Measurements from ENCODE around the gene MRPS18A. TPM values are rescaled to one million over a fixed set of nuclear protein-coding genes. Genes with fewer than 3 reads are reported as not detected.
A peak's percentile ranks its signal among the peaks of the same experiment; 100 is the strongest.

The MRPS18A gene
- total and polyA plus RNA-seq, 2 of the 13 experiments (the other 11 are each of a cell fraction or from before 2014, with no cell fraction given), result 87.8 to 89.1 TPM

- TF ChIP-seq ZNF574 (CRISPR knock-in tag; IDR thresholded peaks at IDR 0.05) (peak; percentile 93), SOX13 (IDR thresholded peaks at IDR 0.05) (no peak), SOX13 (CRISPR knock-in tag; conservative IDR thresholded peaks at IDR 0.05 in 1 of 2, IDR thresholded peaks at IDR 0.05 in 1 of 2) (peak in 1 of 2 experiments; percentile 32; a peak in 2 of 4 replicates), HOXA7 (CRISPR knock-in tag; IDR thresholded peaks at IDR 0.05) (no peak), TAF15 (IDR thresholded peaks at IDR 0.05; ENCODE audit: low read depth, low read length, poor library complexity, severe bottlenecking) (peak; percentile 70), FOXK1 (CRISPR knock-in tag; IDR thresholded peaks at IDR 0.05; ENCODE audit: borderline replicate concordance, low read depth) (peak; percentile 91), ZNF383 (CRISPR knock-in tag; IDR thresholded peaks at IDR 0.05; ENCODE audit: borderline replicate concordance) (no peak), SMYD3 (CRISPR knock-in tag; IDR thresholded peaks at IDR 0.05) (0 out of 2 replicates have a peak, but pooled peaks have one; percentile 41), CSRNP1 (CRISPR knock-in tag; IDR thresholded peaks at IDR 0.05) (peak; percentile 86), ZNF350 (CRISPR knock-in tag; IDR thresholded peaks at IDR 0.05; ENCODE audit: borderline replicate concordance, low read depth) (peak; percentile 94), ETV5 (CRISPR knock-in tag; IDR thresholded peaks at IDR 0.05; ENCODE audit: borderline replicate concordance) (peak; percentile 98), PRDM15 (CRISPR knock-in tag; IDR thresholded peaks at IDR 0.05) (peak; percentile 84), BHLHE40 (IDR thresholded peaks at IDR 0.05; ENCODE audit: low read length) (no peak; the same call in 1 of the 2 replicates), LCORL (IDR thresholded peaks at IDR 0.05) (no peak), LCORL (CRISPR knock-in tag; IDR thresholded peaks at IDR 0.05) (peak; percentile 66; the same call in 1 of the 2 replicates)
Observed at GRCh38 chr6:43635387-43636307, 51.9 kb downstream of the MRPS18A start, which contains the start of gene MAD2L1BP (continued).

Data from HepG2 (cell line).